Rectal smooth muscle tissue (tissue), 1 donor: ENCODE results near the gene GPRC5C.

Experiments
- H3K27ac ChIP-seq: one replicate; pipeline ENCODE4 v1.7.0; 2013; ENCODE audit warnings: low read depth, low read length, inconsistent platforms
- H3K27me3 ChIP-seq: one replicate; pipeline ENCODE4 v1.7.0; 2013; ENCODE audit warnings: low read length; ENCODE audit not compliant: control insufficient read depth, insufficient read depth
- H3K36me3 ChIP-seq: one replicate; pipeline ENCODE4 v1.7.0; 2013; ENCODE audit warnings: low read length; ENCODE audit not compliant: control insufficient read depth, insufficient read depth
- H3K4me1 ChIP-seq: one replicate; pipeline ENCODE4 v1.7.0; 2013; ENCODE audit warnings: low read length; ENCODE audit not compliant: control insufficient read depth, insufficient read depth
- H3K4me3 ChIP-seq: one replicate; pipeline ENCODE4 v1.7.0; 2013; ENCODE audit warnings: low read length
- H3K9ac ChIP-seq: one replicate; pipeline ENCODE4 v1.7.0; 2013; ENCODE audit warnings: low read length

GPRC5C gene

GRCh38 chr17:74442670-74443515 is 11.0 kb downstream of the GPRC5C start:
- Histone ChIP-seq H3K27ac (peak overlapping the region; percentile 61), H3K9ac (no peak overlapping the region), H3K4me3 (peak overlapping the region; percentile 48), H3K4me1 (peaks cover 9% of the 10 kb centered on the region), H3K27me3 (no peaks in the 10 kb centered on the region), H3K36me3 (no peaks in the 10 kb centered on the region)

GRCh38 chr17:74443516-74444296 is 11.8 kb downstream of the GPRC5C start:
- Histone ChIP-seq H3K27ac (peak overlapping the region; percentile 61), H3K9ac (no peak overlapping the region), H3K27me3 (no peaks in the 10 kb centered on the region), H3K36me3 (no peaks in the 10 kb centered on the region), H3K4me1 (peaks cover 9% of the 10 kb centered on the region), H3K4me3 (peak overlapping the region; percentile 48)

DNA sequence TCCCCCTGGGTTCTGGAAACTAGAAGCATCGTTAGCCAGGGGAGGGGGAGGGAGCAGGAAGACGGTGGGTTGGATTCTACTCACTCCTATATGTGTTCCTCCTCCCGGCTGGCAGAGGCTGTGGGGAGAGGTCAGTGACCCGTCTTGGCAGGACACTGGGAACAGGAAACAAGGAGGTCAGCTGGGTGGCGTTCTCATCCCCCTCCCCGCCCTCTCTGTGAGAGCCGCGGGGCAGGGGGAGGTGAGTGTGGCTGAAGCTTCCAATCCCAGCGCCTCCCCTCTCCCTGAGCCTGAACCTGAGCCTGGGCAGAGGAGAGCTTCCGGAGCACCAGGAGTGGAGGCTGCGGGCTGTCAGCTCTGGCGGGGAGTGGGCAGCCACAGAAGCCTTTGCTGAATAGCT is 12.5 kb downstream of the GPRC5C start:
- Histone ChIP-seq H3K4me3 (no peak overlapping the region), H3K4me1 (peaks cover 9% of the 10 kb centered on the region), H3K9ac (no peak overlapping the region), H3K36me3 (no peaks in the 10 kb centered on the region), H3K27me3 (no peaks in the 10 kb centered on the region), H3K27ac (no peak overlapping the region)

DNA sequence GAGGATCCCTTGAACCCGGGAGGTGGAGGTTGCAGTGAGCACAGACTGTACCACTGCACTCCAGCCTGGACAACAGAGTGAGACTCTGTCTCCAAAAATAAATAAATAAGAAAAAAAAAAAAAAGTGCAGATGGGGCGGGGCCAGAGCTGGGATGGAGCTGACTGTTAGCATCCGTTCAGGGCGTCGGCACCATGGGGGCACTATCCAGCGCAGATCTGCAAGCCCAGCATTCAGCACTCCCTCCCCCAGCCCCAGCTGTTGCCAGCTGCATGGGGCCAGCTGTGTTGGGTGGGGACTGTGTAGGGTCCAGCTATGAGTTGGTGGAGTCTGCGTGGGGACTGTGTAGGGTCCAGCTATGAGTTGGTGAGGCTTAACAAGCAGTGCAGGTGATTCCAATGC is 13.3 kb downstream of the GPRC5C start:
- Histone ChIP-seq H3K9ac (no peak overlapping the region), H3K4me1 (peaks cover 9% of the 10 kb centered on the region), H3K27ac (no peak overlapping the region)

GRCh38 chr17:74446551-74447500 is 14.9 kb downstream of the GPRC5C start:
- Histone ChIP-seq H3K27ac (no peak overlapping the region), H3K4me3 (no peak overlapping the region), H3K27me3 (no peaks in the 10 kb centered on the region), H3K9ac (no peak overlapping the region), H3K4me1 (peaks cover 9% of the 10 kb centered on the region), H3K36me3 (no peaks in the 10 kb centered on the region)

More for the DNA sequence above, 13.3 kb downstream of the GPRC5C start:
- no peak overlapping the region for H3K4me3 ChIP-seq
- no peaks in the 10 kb centered on the region for H3K27me3 ChIP-seq
- no peaks in the 10 kb centered on the region for H3K36me3 ChIP-seq

- Histone ChIP-seq H3K27me3 (no peaks in the 10 kb centered on the region), H3K9ac (no peak overlapping the region), H3K27ac (no peak overlapping the region), H3K36me3 (no peaks in the 10 kb centered on the region), H3K4me3 (no peak overlapping the region), H3K4me1 (peaks cover 9% of the 10 kb centered on the region)
Measured at GRCh38 chr17:74447628-74448159, 15.8 kb downstream of the GPRC5C start.

DNA sequence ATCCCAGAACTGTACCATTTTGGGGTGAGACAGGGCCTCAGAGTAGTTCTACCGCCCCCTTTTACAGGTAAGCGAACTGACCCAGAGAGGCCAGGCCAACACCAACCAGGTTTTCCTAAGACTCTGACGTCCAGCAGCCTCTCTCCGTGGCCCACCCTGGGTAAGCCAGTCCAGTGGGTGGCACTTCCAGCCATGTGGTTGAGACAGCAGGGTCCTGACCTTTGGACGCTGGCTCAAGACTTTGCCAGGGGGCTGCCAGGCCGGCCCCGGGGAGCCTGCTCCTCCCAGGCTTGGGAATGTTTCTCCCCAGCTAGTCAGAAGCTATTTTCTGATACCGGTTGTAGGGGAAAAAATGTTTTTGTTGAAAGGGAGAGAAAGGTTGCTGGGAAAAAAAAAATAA is 16.9 kb downstream of the GPRC5C start:
- no peak overlapping the region for H3K27ac ChIP-seq
- H3K9ac ChIP-seq: no peak overlapping the region
- peaks cover 7% of the 10 kb centered on the region for H3K4me1 ChIP-seq

GRCh38 chr17:74449306-74449705 is 17.4 kb downstream of the GPRC5C start:
- Histone ChIP-seq H3K36me3 (no peaks in the 10 kb centered on the region), H3K27me3 (no peaks in the 10 kb centered on the region), H3K9ac (no peak overlapping the region), H3K4me3 (no peak overlapping the region), H3K4me1 (peaks cover 6% of the 10 kb centered on the region), H3K27ac (no peak overlapping the region)

More for the DNA sequence above, 16.9 kb downstream of the GPRC5C start:
- no peaks in the 10 kb centered on the region for H3K36me3 ChIP-seq
- H3K27me3 ChIP-seq: no peaks in the 10 kb centered on the region
- H3K4me3 ChIP-seq: no peak overlapping the region

DNA sequence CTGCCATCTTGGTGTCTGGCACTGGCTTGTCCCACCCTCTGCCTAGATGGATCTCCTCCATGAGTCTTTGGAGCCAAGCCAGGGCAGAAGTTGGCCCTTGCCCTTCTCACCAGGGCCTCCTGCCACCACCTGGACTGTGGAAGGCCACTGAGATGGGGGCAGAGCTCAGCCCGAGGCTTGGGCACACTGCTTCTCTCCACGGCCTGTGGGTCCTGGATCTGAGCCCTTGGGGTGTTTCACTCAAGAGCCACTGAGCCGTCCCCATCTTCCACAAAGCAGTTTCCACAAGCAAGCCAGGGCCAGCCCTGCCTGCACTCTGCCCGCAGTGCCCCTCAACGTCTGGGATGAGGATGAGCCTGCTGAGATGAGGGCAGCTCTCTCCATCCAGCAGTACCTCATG is 17.9 kb downstream of the GPRC5C start:
- Histone ChIP-seq H3K27me3 (no peaks in the 10 kb centered on the region), H3K4me1 (peaks cover 10% of the 10 kb centered on the region), H3K27ac (no peak overlapping the region), H3K4me3 (no peak overlapping the region), H3K36me3 (no peaks in the 10 kb centered on the region), H3K9ac (no peak overlapping the region)

DNA sequence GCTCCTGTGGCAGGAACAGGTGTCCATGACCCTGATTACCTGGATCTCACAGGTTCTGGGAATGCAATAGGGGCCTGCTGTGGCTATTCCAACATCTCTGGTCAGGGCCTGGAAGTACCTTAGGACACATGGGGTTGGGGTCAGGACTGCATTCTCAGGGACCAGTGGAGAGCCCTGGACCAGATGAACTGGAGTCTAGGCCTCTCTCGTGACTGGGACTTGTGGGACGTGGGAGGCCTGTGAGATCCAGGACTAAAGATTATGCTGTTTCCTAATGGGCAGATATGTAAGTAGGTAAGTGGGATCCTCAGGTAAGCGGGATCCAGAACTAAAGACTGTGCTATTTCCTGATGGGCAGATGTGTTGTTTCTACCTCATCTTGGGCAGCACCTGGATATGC is 18.3 kb downstream of the GPRC5C start:
- Histone ChIP-seq H3K4me1 (peaks cover 13% of the 10 kb centered on the region), H3K27ac (no peak overlapping the region), H3K27me3 (no peaks in the 10 kb centered on the region), H3K36me3 (no peaks in the 10 kb centered on the region), H3K4me3 (no peak overlapping the region), H3K9ac (no peak overlapping the region)

DNA sequence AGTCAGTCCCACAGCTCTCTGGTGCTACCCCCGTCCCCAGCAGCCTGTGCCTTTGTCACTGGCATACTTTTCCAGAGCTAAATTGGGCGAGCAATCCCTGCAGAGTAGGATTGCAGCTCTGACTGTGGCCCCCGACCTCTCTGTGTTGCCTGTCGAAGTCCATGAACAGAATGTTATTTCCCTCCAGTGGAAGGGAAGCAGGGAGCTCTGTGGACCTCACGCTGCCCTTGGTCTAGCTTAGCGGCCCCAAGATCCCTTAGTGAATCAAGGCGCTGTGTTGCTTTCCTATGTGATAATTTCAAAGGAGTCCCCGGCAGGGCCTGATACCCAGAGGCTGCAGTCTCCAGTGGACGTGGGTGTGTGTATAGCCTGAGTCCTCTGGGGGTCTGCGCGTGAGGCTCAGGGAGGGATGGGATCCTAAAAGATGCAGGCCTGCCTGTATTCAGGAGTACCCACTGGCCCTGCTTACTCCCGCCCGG is 19.1 kb downstream of the GPRC5C start:
- Histone ChIP-seq H3K27me3 (no peaks in the 10 kb centered on the region), H3K27ac (no peak overlapping the region), H3K9ac (no peak overlapping the region), H3K4me3 (no peak overlapping the region), H3K4me1 (peaks cover 13% of the 10 kb centered on the region), H3K36me3 (no peaks in the 10 kb centered on the region)
